ENCODE results near the gene SORCS2.
A peak's percentile ranks its signal among the peaks of the same experiment; 100 is the strongest.

SORCS2 gene

GRCh38 chr4:7339751-7340552 is 147.6 kb downstream of the SORCS2 start:
- Histone ChIP-seq H3K27ac (ENCODE audit: low read depth, low read length) (no peak overlapping the region), H3K4me3 (ENCODE audit: low read length) (no peak overlapping the region), H3K36me3 (ENCODE audit: insufficient read depth, low read length) (no peaks in the 10 kb centered on the region), H3K4me1 (ENCODE audit: insufficient read depth, low read length) (no peaks in the 10 kb centered on the region), H3K9ac (ENCODE audit: low read depth, low read length) (no peak overlapping the region), H3K9me3 (ENCODE audit: insufficient read depth, low read depth, low read length) (no peaks in the 10 kb centered on the region), H3K27me3 (ENCODE audit: insufficient read depth, low read length) (no peaks in the 10 kb centered on the region)
- WGBS = 95% methylated on average over 15 of the region's 15 CpGs

DNA sequence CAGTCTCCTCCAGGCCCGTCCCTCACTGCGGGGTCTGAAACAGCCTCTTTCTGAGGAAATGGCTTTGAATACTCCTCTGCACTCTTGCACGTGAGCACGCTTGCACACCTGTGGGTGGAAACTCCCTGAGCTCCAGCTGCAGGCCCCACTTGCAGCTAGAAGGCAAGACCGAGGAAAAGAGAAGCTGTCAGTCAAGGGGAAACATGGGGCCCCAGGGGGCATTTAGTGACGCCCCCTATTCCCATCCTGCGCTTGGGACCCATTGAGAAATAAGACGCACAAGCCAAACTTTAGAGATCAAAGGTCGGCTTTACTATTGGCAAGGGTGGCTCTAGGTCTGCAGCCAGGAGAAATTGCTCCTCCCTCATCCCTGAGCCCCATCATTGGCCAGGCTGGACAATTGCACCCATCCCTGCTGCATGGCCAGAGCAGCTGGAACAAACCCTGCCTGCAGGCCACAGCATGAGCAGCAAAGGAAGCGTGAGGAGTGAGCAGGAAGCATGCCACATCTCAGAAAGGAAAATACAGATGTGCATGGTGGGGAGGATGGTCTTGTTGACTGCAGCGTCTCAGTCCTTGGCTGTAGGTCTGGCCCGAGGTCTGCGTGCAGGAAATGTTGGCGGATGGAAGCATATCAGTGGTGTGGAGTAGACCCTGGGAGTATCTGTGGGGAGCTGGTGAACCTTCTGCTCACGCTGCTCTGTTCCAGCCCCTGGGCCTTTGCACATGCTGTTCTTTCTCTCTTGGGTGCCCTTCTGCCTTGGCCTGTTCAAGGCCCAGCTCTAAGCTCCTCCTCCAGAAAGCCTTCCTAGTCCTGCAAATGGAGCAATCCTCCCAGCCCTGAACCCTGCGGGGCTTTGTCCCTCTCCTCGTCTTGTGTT is 148.5 kb downstream of the SORCS2 start:
- WGBS = 93% methylated on average over 17 of the region's 17 CpGs
- H3K9me3 ChIP-seq (ENCODE audit: insufficient read depth, low read depth, low read length) = no peaks in the 10 kb centered on the region
- H3K27me3 ChIP-seq (ENCODE audit: insufficient read depth, low read length) = no peaks in the 10 kb centered on the region
- no peak overlapping the region for H3K27ac ChIP-seq (ENCODE audit: low read depth, low read length)
- H3K4me1 ChIP-seq (ENCODE audit: insufficient read depth, low read length) = no peaks in the 10 kb centered on the region
- H3K9ac ChIP-seq (ENCODE audit: low read depth, low read length) = no peak overlapping the region
- H3K36me3 ChIP-seq (ENCODE audit: insufficient read depth, low read length) = no peaks in the 10 kb centered on the region
- H3K4me3 ChIP-seq (ENCODE audit: low read length) = no peak overlapping the region

GRCh38 chr4:7341491-7342222 is 149.3 kb downstream of the SORCS2 start:
- WGBS = 93% methylated on average over 5 of the region's 6 CpGs
- Histone ChIP-seq H3K9ac (ENCODE audit: low read depth, low read length) (no peak overlapping the region), H3K27me3 (ENCODE audit: insufficient read depth, low read length) (no peaks in the 10 kb centered on the region), H3K27ac (ENCODE audit: low read depth, low read length) (no peak overlapping the region), H3K9me3 (ENCODE audit: insufficient read depth, low read depth, low read length) (no peaks in the 10 kb centered on the region; the same call in 1 of the 2 replicates), H3K36me3 (ENCODE audit: insufficient read depth, low read length) (no peaks in the 10 kb centered on the region), H3K4me3 (ENCODE audit: low read length) (no peak overlapping the region), H3K4me1 (ENCODE audit: insufficient read depth, low read length) (no peaks in the 10 kb centered on the region)

DNA sequence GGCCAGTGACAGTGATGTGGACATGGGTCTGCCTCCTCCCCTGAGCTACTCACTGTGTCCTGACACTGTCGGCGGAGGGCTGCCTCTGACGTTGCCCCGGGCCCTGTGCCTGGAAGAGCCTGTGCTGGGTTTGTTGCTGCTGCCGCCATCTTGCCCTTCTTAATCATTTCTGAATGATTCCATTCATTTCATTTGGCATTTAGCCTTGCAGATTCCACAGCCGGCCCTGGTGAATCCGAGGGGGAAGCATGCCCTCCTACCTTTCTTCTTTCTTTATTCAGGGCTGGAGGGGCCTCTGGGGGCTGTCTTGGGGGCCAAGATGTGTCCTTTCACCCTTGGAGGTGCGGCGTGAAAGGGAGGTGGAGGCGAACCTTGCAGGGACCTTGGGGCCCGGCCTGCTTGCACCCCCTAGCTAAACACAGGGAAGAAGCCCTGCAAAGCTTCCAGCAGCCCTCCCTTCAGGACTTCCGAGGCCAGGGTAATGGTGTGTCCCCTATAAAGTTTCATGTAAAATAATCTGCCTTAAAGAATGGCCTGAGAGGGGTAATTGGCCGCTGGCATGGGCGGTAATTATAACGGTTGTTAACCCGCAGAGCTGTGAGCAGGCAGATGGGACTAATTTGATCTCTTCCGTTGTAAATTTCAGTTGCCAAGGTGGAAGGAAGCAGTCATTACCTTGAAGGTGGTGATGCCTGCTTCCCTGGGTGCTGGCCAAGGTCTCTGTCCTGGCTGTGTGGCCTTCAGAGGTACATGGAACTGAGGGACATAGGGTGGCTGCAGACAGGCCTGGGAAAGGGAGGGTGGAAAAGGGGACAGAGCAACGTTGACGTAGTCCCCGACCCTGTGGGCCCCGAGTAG is 150.1 kb downstream of the SORCS2 start:
- WGBS = 94% methylated on average over 21 of the region's 21 CpGs
- no peaks in the 10 kb centered on the region; the same call in 1 of the 2 replicates for H3K9me3 ChIP-seq (ENCODE audit: insufficient read depth, low read depth, low read length)
- no peaks in the 10 kb centered on the region for H3K4me1 ChIP-seq (ENCODE audit: insufficient read depth, low read length)
- H3K27ac ChIP-seq (ENCODE audit: low read depth, low read length) = no peak overlapping the region
- H3K36me3 ChIP-seq (ENCODE audit: insufficient read depth, low read length) = no peaks in the 10 kb centered on the region
- H3K9ac ChIP-seq (ENCODE audit: low read depth, low read length) = no peak overlapping the region
- H3K27me3 ChIP-seq (ENCODE audit: insufficient read depth, low read length) = no peaks in the 10 kb centered on the region
- H3K4me3 ChIP-seq (ENCODE audit: low read length) = no peak overlapping the region

- Histone ChIP-seq H3K27me3 (ENCODE audit: insufficient read depth, low read length) (no peaks in the 10 kb centered on the region), H3K9ac (ENCODE audit: low read depth, low read length) (no peak overlapping the region), H3K4me3 (ENCODE audit: low read length) (no peak overlapping the region), H3K9me3 (ENCODE audit: insufficient read depth, low read depth, low read length) (no peaks in the 10 kb centered on the region; the same call in 1 of the 2 replicates), H3K36me3 (ENCODE audit: insufficient read depth, low read length) (no peaks in the 10 kb centered on the region), H3K27ac (ENCODE audit: low read depth, low read length) (no peak overlapping the region), H3K4me1 (ENCODE audit: insufficient read depth, low read length) (no peaks in the 10 kb centered on the region)
- WGBS = 93% methylated on average over 19 of the region's 19 CpGs
Measured at GRCh38 chr4:7343081-7343655, 150.8 kb downstream of the SORCS2 start.

- Histone ChIP-seq H3K27me3 (ENCODE audit: insufficient read depth, low read length) (no peaks in the 10 kb centered on the region), H3K4me3 (ENCODE audit: low read length) (no peak overlapping the region), H3K9me3 (ENCODE audit: insufficient read depth, low read depth, low read length) (no peaks in the 10 kb centered on the region; the same call in 1 of the 2 replicates), H3K27ac (ENCODE audit: low read depth, low read length) (no peak overlapping the region), H3K36me3 (ENCODE audit: insufficient read depth, low read length) (no peaks in the 10 kb centered on the region), H3K4me1 (ENCODE audit: insufficient read depth, low read length) (no peaks in the 10 kb centered on the region), H3K9ac (ENCODE audit: low read depth, low read length) (no peak overlapping the region)
- WGBS = 87% methylated on average over 8 of the region's 8 CpGs
Measured at GRCh38 chr4:7343950-7344349, 151.6 kb downstream of the SORCS2 start.

DNA sequence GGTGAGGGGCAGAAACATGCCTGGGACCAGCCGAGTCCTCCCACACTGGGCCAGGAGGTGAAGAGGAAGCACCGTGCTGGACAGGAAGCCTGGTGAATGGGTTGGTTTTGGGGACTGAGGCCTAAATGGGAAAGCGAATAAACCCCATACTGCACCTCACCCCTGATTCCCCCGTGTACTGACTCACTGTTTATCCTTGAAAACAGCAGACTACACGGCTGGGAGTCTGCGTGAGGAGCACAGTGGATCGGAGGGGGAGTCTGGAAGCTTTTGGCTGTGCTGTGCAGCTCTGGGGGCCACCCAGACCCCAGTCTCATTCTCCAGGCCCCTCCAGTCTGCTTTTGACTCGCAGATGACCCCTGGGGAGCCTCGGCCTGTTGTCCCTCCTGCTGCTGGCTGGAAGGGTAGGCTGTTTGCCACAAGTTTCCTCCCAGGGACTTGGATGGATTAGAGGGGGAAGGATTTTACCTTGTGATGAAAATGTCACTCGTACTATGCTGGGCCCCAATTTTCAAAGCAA is 152.4 kb downstream of the SORCS2 start:
- H3K9ac ChIP-seq (ENCODE audit: low read depth, low read length) = peak overlapping the region; percentile 31; the same call in 1 of the 2 replicates
- WGBS = 82% methylated on average over 10 of the region's 10 CpGs
- H3K4me1 ChIP-seq (ENCODE audit: insufficient read depth, low read length) = no peaks in the 10 kb centered on the region
- H3K9me3 ChIP-seq (ENCODE audit: insufficient read depth, low read depth, low read length) = no peaks in the 10 kb centered on the region; the same call in 1 of the 2 replicates
- no peaks in the 10 kb centered on the region for H3K27me3 ChIP-seq (ENCODE audit: insufficient read depth, low read length)
- H3K36me3 ChIP-seq (ENCODE audit: insufficient read depth, low read length) = no peaks in the 10 kb centered on the region
- no peak overlapping the region for H3K4me3 ChIP-seq (ENCODE audit: low read length)
- no peak overlapping the region for H3K27ac ChIP-seq (ENCODE audit: low read depth, low read length)

DNA sequence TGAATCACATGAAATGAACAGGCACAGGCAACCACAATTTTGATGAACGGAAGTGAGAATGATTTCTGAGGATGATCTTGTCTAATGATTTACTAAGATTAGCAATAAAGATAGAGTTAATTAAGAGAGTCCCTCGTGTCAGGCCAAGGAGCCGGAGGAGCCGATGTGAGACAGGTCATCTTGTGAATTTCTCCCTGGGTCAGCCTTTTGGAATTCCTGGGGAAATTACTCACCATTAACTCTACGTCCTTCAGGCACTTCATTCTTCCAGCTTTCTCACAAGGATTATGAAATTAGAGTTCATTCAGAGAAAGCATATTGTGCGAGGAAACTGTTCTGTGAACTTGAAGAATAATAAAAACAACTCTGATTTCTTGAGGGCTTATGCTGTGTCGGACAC is 155.6 kb downstream of the SORCS2 start:
- Histone ChIP-seq H3K27me3 (ENCODE audit: insufficient read depth, low read length) (no peaks in the 10 kb centered on the region), H3K4me1 (ENCODE audit: insufficient read depth, low read length) (no peaks in the 10 kb centered on the region), H3K9me3 (ENCODE audit: insufficient read depth, low read depth, low read length) (no peaks in the 10 kb centered on the region; the same call in 1 of the 2 replicates), H3K27ac (ENCODE audit: low read depth, low read length) (no peak overlapping the region), H3K9ac (ENCODE audit: low read depth, low read length) (no peak overlapping the region), H3K4me3 (ENCODE audit: low read length) (no peak overlapping the region), H3K36me3 (ENCODE audit: insufficient read depth, low read length) (no peaks in the 10 kb centered on the region)
- WGBS = 89% methylated on average over 7 of the region's 7 CpGs

DNA sequence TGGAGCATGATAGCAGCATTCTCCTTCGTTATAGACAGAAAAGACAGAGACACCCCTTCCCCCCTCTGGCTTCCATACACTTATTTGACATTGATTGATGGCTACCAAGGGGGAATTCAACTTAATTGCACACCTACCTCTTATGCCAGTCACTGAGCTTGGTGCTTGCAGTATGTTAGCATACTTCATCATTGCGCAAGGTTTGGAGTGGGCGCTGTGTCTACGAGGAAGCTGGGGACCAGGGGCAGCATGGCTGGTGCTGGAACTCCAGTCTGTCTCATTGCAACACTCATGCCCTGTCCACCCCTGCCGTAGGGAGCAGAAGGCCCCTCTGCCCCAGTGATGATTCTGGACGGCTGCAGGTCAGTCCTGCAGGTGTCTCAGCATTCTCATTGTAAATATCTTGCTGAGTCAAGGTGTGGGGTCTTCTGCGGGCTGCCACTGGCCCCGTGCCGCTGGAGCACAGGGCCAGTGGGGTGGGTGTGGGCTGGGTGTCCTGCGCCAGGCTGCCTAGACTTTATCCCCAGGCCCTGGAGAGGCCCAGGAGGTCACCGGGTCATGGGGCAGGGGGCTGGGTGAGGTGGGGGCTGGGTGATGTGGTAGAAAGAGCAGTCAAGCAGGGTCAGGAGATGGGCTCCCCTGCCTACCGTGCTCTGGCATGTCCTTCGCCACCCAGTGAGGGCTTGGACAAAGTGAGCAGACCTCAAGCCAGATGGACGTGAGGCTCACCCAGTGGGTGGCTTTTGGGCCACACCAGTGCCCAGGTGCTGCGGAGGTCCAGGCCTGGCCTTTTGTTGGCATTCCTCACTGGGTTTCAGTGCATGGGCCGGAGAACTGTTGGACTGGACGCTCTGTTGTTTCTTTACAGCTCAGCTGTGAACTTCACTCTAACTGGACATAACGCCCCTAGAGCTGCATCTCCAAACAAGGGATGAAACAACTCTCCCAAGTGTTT is 156.9 kb downstream of the SORCS2 start:
- Histone ChIP-seq H3K27ac (ENCODE audit: low read depth, low read length) (no peak overlapping the region), H3K36me3 (ENCODE audit: insufficient read depth, low read length) (no peaks in the 10 kb centered on the region), H3K9ac (ENCODE audit: low read depth, low read length) (no peak overlapping the region), H3K9me3 (ENCODE audit: insufficient read depth, low read depth, low read length) (no peaks in the 10 kb centered on the region; the same call in 1 of the 2 replicates), H3K27me3 (ENCODE audit: insufficient read depth, low read length) (no peaks in the 10 kb centered on the region), H3K4me3 (ENCODE audit: low read length) (no peak overlapping the region), H3K4me1 (ENCODE audit: insufficient read depth, low read length) (no peaks in the 10 kb centered on the region)
- 93% methylated on average over 18 of the region's 18 CpGs for WGBS

Measured in HUES64 (cell line).